Fibroblast of pulmonary artery (primary cell): Measurements from ENCODE around the gene GBP3.
A peak's percentile ranks its signal among the peaks of the same experiment; 100 is the strongest.

Experiments used
- DNase-seq: peaks from one replicate; pipeline ENCODE4 v3.0.0-alpha.2; 2010; ENCODE audit warnings: low read depth
- H3K4me3 ChIP-seq: replicated peaks from 2 replicates; pipeline ENCODE4 v1.5.1; 2011; ENCODE audit warnings: low read depth, mild to moderate bottlenecking, control low read depth, low read length, moderate library complexity
- TF ChIP-seq, protein P1 (sequence below): IDR thresholded peaks from 2 replicates; pipeline ENCODE4 v1.5.1; 2011; ENCODE audit warnings: mild to moderate bottlenecking, control low read depth, low read length, inconsistent platforms; ENCODE audit errors: missing control alignments

The GBP3 gene, protein sequence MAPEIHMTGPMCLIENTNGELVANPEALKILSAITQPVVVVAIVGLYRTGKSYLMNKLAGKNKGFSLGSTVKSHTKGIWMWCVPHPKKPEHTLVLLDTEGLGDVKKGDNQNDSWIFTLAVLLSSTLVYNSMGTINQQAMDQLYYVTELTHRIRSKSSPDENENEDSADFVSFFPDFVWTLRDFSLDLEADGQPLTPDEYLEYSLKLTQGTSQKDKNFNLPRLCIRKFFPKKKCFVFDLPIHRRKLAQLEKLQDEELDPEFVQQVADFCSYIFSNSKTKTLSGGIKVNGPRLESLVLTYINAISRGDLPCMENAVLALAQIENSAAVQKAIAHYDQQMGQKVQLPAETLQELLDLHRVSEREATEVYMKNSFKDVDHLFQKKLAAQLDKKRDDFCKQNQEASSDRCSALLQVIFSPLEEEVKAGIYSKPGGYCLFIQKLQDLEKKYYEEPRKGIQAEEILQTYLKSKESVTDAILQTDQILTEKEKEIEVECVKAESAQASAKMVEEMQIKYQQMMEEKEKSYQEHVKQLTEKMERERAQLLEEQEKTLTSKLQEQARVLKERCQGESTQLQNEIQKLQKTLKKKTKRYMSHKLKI

DNA sequence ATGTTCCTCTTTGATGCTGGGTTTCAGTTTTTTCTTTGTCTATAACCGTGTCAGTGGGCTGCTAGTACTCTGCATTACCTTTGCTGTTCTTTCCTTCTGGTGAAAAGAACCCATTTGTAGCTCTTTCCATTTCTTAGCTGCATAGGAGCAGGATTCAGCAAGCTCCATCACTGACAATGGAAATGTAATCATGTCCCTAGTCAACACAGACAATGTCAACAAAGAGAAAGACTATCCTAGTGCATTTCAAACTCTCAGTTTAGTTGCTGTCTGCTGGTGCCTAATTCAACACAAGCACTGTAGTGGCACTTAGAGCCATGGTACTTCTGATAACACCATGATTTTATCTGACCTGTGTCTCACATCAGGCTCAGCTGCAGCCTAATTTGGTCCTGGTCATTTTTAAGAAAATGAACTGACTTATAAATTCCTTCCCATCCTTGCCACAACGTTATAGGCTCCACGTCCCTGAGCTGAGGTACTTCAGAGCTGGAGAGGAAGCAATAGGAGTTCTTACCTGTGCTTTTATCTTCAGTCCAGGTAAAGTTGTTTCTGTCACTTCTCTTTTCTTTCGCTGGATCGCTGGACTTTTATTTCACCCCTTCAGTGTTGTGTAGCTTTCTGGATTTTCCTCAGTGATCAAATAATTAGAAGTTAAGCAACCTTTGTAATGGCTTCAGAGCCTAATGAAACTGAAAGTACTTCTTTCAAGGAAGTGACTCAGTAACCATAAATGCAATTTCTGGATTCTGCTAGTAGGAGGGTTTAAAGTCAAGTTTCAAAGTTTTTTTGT is at the start of gene GBP3:
Gene GBP3, minus strand, starts transcription at position 700 of the 793 bp plus-strand sequence. CDS start 2,145 bp downstream, outside the sequence.
- peak; percentile 77 for DNase-seq
- peak within 1 kb of the TSS; percentile 76 for H3K4me3 ChIP-seq
- TF ChIP-seq, protein P1, sequence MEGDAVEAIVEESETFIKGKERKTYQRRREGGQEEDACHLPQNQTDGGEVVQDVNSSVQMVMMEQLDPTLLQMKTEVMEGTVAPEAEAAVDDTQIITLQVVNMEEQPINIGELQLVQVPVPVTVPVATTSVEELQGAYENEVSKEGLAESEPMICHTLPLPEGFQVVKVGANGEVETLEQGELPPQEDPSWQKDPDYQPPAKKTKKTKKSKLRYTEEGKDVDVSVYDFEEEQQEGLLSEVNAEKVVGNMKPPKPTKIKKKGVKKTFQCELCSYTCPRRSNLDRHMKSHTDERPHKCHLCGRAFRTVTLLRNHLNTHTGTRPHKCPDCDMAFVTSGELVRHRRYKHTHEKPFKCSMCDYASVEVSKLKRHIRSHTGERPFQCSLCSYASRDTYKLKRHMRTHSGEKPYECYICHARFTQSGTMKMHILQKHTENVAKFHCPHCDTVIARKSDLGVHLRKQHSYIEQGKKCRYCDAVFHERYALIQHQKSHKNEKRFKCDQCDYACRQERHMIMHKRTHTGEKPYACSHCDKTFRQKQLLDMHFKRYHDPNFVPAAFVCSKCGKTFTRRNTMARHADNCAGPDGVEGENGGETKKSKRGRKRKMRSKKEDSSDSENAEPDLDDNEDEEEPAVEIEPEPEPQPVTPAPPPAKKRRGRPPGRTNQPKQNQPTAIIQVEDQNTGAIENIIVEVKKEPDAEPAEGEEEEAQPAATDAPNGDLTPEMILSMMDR = no peak

- no peak for DNase-seq
Measured at GRCh38 chr1:89070509-89070908, 47.8 kb upstream of the GBP3 start.

DNA sequence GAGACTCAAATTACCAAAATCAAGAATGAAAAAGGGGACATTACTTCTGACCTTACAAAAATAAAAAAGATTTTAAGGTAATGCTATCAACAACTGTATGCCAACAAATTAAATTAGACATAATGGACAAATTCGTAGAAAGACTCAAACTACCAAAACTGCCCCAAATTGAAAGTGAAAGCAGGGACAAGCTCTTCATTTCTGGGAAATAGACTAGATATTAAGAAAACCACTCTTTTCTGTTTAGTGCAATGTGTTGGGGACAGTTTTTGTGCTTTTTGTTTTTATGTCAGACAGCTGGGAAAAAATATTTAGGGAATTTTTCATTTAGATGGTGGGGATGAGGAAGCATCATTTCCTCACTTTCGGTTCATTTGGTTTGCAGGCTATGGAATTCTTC is 47.3 kb upstream of the GBP3 start:
- DNase-seq = peak; percentile 8
- H3K4me3 ChIP-seq = peak overlapping the region; percentile 37
- TF ChIP-seq, protein P1 = no peak

More at GRCh38 chr1:89070509-89070908, 47.8 kb upstream of the GBP3 start:
- no peak overlapping the region for H3K4me3 ChIP-seq
- TF ChIP-seq, protein P1 = no peak

DNA sequence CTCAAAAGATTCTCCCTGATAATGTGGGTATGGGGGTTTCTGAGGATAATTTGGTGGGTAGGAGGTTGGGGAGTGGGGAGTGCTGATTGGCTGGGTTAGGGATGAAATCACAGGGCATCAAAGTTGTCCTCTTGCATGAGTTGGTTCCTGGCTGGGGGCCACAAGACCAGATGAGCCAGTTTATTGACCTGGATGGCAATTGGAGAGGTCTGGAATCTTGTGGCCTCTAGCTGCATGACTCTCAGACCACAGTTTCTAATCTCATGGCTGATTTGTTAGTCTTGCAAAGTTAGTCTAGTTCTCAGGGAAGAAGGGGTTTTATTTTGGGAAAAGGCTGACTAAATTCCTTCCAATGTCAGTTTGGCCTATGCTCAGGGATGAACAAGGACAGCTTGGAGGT is 45.6 kb upstream of the GBP3 start:
- no peak overlapping the region for H3K4me3 ChIP-seq
- TF ChIP-seq, protein P1 = no peak
- DNase-seq = peak; percentile 7

DNA sequence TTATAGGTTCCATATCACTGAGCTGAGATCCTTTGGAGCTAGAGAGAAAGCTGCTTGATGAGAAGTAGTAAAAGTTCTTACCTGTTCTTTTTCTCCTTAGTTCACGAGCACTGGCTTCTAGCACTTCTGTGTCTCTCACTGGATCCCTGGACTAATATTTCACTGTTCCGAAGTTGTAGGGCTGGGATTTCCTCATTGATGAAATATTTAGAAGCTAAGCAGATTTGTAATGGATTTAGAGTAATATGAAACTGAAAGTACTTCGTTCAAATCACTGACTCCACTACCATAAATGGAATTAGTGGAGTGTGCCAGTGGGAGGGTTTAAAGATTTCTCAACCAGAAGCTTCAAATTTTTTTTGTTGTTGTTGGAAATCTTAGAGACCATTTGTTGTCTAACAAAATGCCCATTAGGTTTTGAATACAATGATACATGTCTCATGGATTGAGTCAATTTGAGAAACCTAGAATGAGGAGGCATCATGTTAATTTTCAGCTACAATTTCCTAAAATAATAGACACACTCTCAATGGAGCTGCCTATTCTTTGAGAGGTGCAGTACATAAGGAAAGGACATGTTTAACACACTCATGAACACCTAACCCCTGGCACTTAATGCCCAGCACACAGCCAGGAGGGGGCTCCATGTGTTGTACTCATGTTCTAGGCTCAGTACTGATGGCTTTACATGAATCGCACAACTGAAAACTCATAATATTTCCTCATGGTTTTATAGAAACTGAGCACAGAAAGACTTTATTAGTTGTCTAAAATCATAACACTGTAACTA is 42.6 kb upstream of the GBP3 start, which contains the start of gene GBP1:
Gene GBP1, minus strand, starts transcription at position 130 of the 790 bp plus-strand sequence. CDS start 1,974 bp downstream, outside the sequence.
- peak within 1 kb of the TSS; percentile 80 for H3K4me3 ChIP-seq
- DNase-seq = peak; percentile 94
- TF ChIP-seq, protein P1 = no peak

GRCh38 chr1:89064632-89065031 is 42.0 kb upstream of the GBP3 start:
- TF ChIP-seq, protein P1 = no peak
- H3K4me3 ChIP-seq = peak overlapping the region; percentile 80
- DNase-seq = peak; percentile 20
